ENCODE data around the gene LKAAEAR1. TPM values are rescaled to one million over a fixed set of nuclear protein-coding genes. Genes with fewer than 3 reads are reported as not detected.

Gene LKAAEAR1
- total and polyA plus RNA-seq, 2 of the 13 experiments (the other 11 are each of a cell fraction or from before 2014, with no cell fraction given) = not detected

GRCh38 chr20:64083378-64083803, 807 bp downstream of the LKAAEAR1 start (continued):
- TF ChIP-seq ZBTB34 (CRISPR knock-in tag; IDR thresholded peaks at IDR 0.05) (no peak), NCOA5 (CRISPR knock-in tag; IDR thresholded peaks at IDR 0.05) (no peak), ZNF331 (CRISPR knock-in tag; IDR thresholded peaks at IDR 0.05) (no peak; the same call in 1 of the 2 replicates), CEBPZ (IDR thresholded peaks at IDR 0.05; ENCODE audit: low read length) (no peak), ZNF800 (CRISPR knock-in tag; IDR thresholded peaks at IDR 0.05) (peak; percentile 96; the same call in 1 of the 2 replicates), NFIB (CRISPR knock-in tag; IDR thresholded peaks at IDR 0.05; ENCODE audit: borderline replicate concordance) (no peak), ZNF276 (CRISPR knock-in tag; IDR thresholded peaks at IDR 0.05; ENCODE audit: low read depth) (no peak), ZNF263 (CRISPR knock-in tag; IDR thresholded peaks at IDR 0.05) (no peak; the same call in 1 of the 2 replicates), SALL1 (CRISPR knock-in tag; IDR thresholded peaks at IDR 0.05) (no peak), TBL1XR1 (IDR thresholded peaks at IDR 0.05; ENCODE audit: borderline replicate concordance, low read length, partially characterized antibody) (no peak), RFX3 (CRISPR knock-in tag; IDR thresholded peaks at IDR 0.05) (no peak), SMAD1 (CRISPR knock-in tag; IDR thresholded peaks at IDR 0.05; ENCODE audit: borderline replicate concordance, low read depth) (no peak), AKNA (CRISPR knock-in tag; IDR thresholded peaks at IDR 0.05; ENCODE audit: borderline replicate concordance) (no peak), STAG1 (CRISPR knock-in tag; IDR thresholded peaks at IDR 0.05) (peak; percentile 84), SOX13 (IDR thresholded peaks at IDR 0.05) (no peak), SOX13 (CRISPR knock-in tag; conservative IDR thresholded peaks at IDR 0.05 in 1 of 2, IDR thresholded peaks at IDR 0.05 in 1 of 2) (peak in 1 of 2 experiments; percentile 7; a peak in 1 of 4 replicates)

All from HepG2 (cell line).